HG03175 (cell line): ENCODE measurements around the gene KMT2E.
"Not testable (repeated sequence)": the region's sequence is repeated elsewhere in the genome, so short reads cannot be mapped to it uniquely, and the experiment has no call there.

Experiments used
- ATAC-seq: cut with Tn5 transposase; IDR thresholded peaks from one replicate; pipeline ENCODE4 v1.9.1; 2021; ENCODE audit warnings: mild to moderate bottlenecking, moderate library complexity; ENCODE audit not compliant: unreplicated experiment

Gene KMT2E

GRCh38 chr7:105013816-105014692 lies at the start of gene KMT2E:
Gene KMT2E, plus strand, starts transcription at chr7:105014205. Its CDS starts 26,748 bp downstream, at chr7:105040953.
- ATAC-seq: peak; percentile 29

- ATAC-seq: no peak
These were observed 49.3 kb upstream of the KMT2E start for GRCh38 chr7:104964626-104965236.

GRCh38 chr7:104966022-104966421 lies 48.0 kb upstream of the KMT2E start:
- no peak for ATAC-seq

- ATAC-seq: no peak
These were observed 46.9 kb upstream of the KMT2E start for GRCh38 chr7:104967088-104967487.

- ATAC-seq: no peak
These were observed 46.4 kb upstream of the KMT2E start for GRCh38 chr7:104967595-104967994.

- ATAC-seq: no peak
These were observed 45.4 kb upstream of the KMT2E start for GRCh38 chr7:104968648-104969047.

- ATAC-seq: no peak
These were observed 44.8 kb upstream of the KMT2E start for GRCh38 chr7:104969183-104969582.

- ATAC-seq: no peak
These were observed 42.5 kb upstream of the KMT2E start for GRCh38 chr7:104971290-104972071.

- no peak for ATAC-seq
These were observed 41.5 kb upstream of the KMT2E start for GRCh38 chr7:104972500-104972899.

- no peak for ATAC-seq
These were observed 40.8 kb upstream of the KMT2E start for GRCh38 chr7:104973227-104973626.

GRCh38 chr7:104973909-104974415 lies 40.0 kb upstream of the KMT2E start:
- ATAC-seq: no peak

GRCh38 chr7:104975553-104975952 lies 38.5 kb upstream of the KMT2E start:
- ATAC-seq: not testable (repeated sequence)

GRCh38 chr7:104976966-104977636 lies 36.9 kb upstream of the KMT2E start:
- ATAC-seq: no peak

GRCh38 chr7:104978460-104978859 lies 35.5 kb upstream of the KMT2E start:
- no peak for ATAC-seq

GRCh38 chr7:104979167-104979841 lies 34.7 kb upstream of the KMT2E start:
- no peak for ATAC-seq

GRCh38 chr7:104980440-104980839 lies 33.6 kb upstream of the KMT2E start:
- no peak for ATAC-seq

GRCh38 chr7:104980841-104981671 lies 32.9 kb upstream of the KMT2E start:
- no peak for ATAC-seq

GRCh38 chr7:104981672-104982037 lies 32.4 kb upstream of the KMT2E start:
- ATAC-seq: no peak

GRCh38 chr7:104982308-104983075 lies 31.5 kb upstream of the KMT2E start:
- no peak for ATAC-seq
